T-helper 1 cell treated with Interleukin-12 subunit alpha and Interleukin-12 subunit beta and Interleukin-4 antibody, amounts not matched to agents 30 μg/mL and 1 μg/mL, for 36 hours (primary cell): ENCODE measurements around the gene PALD1.

Source experiments
- H3K27ac Mint-ChIP-seq: one replicate; pipeline ENCODE4 v1.8.0; 2021; ENCODE audit warnings: mild to moderate bottlenecking, mixed read lengths
- H3K27me3 Mint-ChIP-seq: one replicate; pipeline ENCODE4 v1.8.0; 2021; ENCODE audit warnings: low read depth, mixed read lengths
- H3K36me3 Mint-ChIP-seq: one replicate; pipeline ENCODE4 v1.8.0; 2021; ENCODE audit warnings: low read depth, mixed read lengths
- H3K4me1 Mint-ChIP-seq: one replicate; pipeline ENCODE4 v1.8.0; 2021; ENCODE audit warnings: low read depth, mixed read lengths
- H3K4me3 Mint-ChIP-seq: one replicate; pipeline ENCODE4 v1.8.0; 2021; ENCODE audit warnings: mild to moderate bottlenecking, moderate library complexity, mixed read lengths
- H3K9me3 Mint-ChIP-seq: one replicate; pipeline ENCODE4 v1.8.0; 2021; ENCODE audit warnings: mixed read lengths

Gene PALD1

DNA sequence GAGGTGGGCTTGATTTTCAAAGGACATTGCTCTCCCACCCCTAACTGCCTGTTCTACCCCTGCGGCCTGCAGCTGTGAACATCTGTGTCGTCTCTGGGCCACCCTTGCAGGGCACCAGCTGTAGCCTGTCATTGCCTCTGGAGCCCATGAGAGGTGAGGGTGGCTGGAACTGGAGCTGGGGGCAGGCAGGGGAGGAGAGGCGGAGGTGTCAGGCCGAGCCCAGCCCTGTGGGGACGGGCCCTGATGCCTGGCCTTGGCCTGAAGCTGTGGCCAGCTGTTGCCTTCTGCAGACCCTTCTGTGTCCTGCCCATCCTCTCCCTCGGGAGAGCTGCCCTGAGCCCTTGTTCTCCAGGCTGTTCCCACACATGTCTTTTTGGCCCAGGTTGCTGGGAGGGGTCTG lies 44.5 kb downstream of the PALD1 start:
- no peaks in the 10 kb centered on the region for H3K27me3 Mint-ChIP-seq
- H3K4me1 Mint-ChIP-seq = no peaks in the 10 kb centered on the region
- H3K9me3 Mint-ChIP-seq = no peaks in the 10 kb centered on the region
- H3K36me3 Mint-ChIP-seq = no peaks in the 10 kb centered on the region
- no peak overlapping the region for H3K4me3 Mint-ChIP-seq
- no peak overlapping the region for H3K27ac Mint-ChIP-seq

- H3K9me3 Mint-ChIP-seq = no peaks in the 10 kb centered on the region
- H3K27me3 Mint-ChIP-seq = no peaks in the 10 kb centered on the region
- H3K4me3 Mint-ChIP-seq = no peak overlapping the region
- no peaks in the 10 kb centered on the region for H3K4me1 Mint-ChIP-seq
- no peaks in the 10 kb centered on the region for H3K36me3 Mint-ChIP-seq
- no peak overlapping the region for H3K27ac Mint-ChIP-seq
These were observed 45.0 kb downstream of the PALD1 start for GRCh38 chr10:70523549-70523948.

DNA sequence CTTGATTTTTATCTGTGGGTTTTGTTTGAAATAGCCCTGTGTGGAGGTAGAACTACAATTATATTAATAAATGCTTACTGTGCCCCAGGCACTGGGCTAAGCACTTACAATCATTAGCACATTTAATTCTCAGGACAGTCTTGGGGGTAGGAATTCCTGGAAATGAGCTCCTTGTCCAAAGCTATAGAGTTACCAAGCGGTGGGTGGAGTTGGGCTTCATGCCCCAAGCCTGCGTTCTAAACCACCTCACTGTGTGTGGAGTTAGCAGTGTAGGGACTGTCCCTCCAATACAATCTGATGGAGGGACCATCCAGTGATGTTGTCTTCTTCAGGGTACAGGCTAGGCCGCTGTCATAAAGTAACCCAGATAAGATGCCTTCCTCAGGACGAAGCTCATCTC lies 49.7 kb downstream of the PALD1 start:
- Mint-ChIP-seq H3K4me1 (no peaks in the 10 kb centered on the region), H3K27me3 (no peaks in the 10 kb centered on the region), H3K27ac (no peak overlapping the region), H3K9me3 (no peaks in the 10 kb centered on the region), H3K36me3 (no peaks in the 10 kb centered on the region), H3K4me3 (no peak overlapping the region)

GRCh38 chr10:70528741-70529362 lies 50.3 kb downstream of the PALD1 start:
- H3K4me1 Mint-ChIP-seq = no peaks in the 10 kb centered on the region
- H3K9me3 Mint-ChIP-seq = no peaks in the 10 kb centered on the region
- H3K36me3 Mint-ChIP-seq = no peaks in the 10 kb centered on the region
- H3K4me3 Mint-ChIP-seq = no peak overlapping the region
- H3K27ac Mint-ChIP-seq = no peak overlapping the region
- H3K27me3 Mint-ChIP-seq = no peaks in the 10 kb centered on the region

DNA sequence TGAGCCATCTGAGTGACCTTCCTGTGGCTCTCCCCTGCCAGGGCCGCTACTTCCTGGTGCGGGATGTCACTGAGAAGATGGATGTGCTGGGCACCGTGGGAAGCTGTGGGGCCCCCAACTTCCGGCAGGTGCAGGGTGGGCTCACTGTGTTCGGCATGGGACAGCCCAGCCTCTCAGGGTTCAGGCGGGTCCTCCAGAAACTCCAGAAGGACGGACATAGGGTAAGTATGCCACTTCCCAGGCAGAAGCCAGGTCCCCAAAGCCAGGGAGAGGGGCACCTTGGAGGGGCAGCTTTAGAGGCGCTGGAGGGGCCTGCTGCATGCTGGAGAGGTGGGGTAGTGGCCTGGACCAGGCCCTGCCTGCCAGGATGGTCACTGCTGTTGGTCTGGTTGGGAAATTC lies 51.3 kb downstream of the PALD1 start:
- Mint-ChIP-seq H3K4me3 (no peak overlapping the region), H3K4me1 (no peaks in the 10 kb centered on the region), H3K27ac (no peak overlapping the region), H3K27me3 (no peaks in the 10 kb centered on the region), H3K9me3 (no peaks in the 10 kb centered on the region), H3K36me3 (no peaks in the 10 kb centered on the region)

DNA sequence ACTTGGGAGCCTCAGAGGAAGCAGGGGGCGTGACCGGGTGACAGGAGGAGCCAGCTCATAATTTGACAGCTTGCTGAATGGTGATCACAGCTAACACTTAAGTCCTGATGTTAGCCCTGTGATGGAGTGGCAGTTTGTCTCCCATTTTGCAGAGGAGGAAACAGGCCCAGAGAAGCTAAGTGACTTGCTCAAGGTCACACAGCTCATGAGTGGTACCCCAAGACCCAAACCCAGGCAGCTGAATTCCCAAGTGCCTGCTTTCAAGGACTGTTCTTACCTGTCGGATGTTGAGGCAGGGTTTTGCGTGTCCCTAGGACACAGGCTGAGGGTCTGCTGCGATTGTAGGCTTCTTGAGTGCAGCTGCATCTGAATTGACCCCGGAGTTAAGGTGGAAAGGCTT lies 51.7 kb downstream of the PALD1 start:
- H3K27me3 Mint-ChIP-seq = no peaks in the 10 kb centered on the region
- no peak overlapping the region for H3K4me3 Mint-ChIP-seq
- H3K36me3 Mint-ChIP-seq = no peaks in the 10 kb centered on the region
- no peak overlapping the region for H3K27ac Mint-ChIP-seq
- no peaks in the 10 kb centered on the region for H3K9me3 Mint-ChIP-seq
- H3K4me1 Mint-ChIP-seq = no peaks in the 10 kb centered on the region

DNA sequence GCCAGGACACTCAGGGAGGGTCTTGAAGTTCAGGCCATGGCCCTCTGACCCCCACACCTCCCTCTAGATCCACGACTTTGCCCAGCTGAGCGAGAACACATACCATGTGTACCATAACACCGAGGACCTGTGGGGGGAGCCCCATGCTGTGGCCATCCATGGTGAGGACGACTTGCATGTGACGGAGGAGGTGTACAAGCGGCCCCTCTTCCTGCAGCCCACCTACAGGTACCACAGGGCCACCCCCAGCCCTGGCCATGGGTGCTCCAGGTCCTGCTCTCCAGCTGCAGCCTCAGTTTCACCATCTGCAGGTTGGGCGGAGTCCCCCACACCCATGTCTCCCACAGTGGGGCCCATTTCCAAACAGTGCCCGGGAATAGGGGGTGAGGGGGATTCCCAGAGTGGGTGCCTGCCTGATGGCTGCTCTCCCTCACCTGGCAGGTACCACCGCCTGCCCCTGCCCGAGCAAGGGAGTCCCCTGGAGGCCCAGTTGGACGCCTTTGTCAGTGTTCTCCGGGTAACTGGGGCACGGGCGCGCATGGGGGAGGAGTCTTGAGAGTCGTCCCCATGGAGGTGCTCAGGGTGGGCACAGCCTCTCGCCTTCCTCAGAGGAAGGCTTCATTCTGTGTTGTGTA lies 54.1 kb downstream of the PALD1 start:
- Mint-ChIP-seq H3K36me3 (no peaks in the 10 kb centered on the region), H3K4me3 (no peak overlapping the region), H3K27me3 (no peaks in the 10 kb centered on the region), H3K9me3 (no peaks in the 10 kb centered on the region), H3K27ac (no peak overlapping the region), H3K4me1 (no peaks in the 10 kb centered on the region)

- Mint-ChIP-seq H3K27ac (no peak overlapping the region), H3K4me3 (no peak overlapping the region), H3K9me3 (no peaks in the 10 kb centered on the region), H3K27me3 (no peaks in the 10 kb centered on the region), H3K36me3 (no peaks in the 10 kb centered on the region), H3K4me1 (no peaks in the 10 kb centered on the region)
These were observed 54.6 kb downstream of the PALD1 start for GRCh38 chr10:70533189-70533558.

- no peaks in the 10 kb centered on the region for H3K4me1 Mint-ChIP-seq
- no peaks in the 10 kb centered on the region for H3K9me3 Mint-ChIP-seq
- no peaks in the 10 kb centered on the region for H3K27me3 Mint-ChIP-seq
- no peaks in the 10 kb centered on the region for H3K36me3 Mint-ChIP-seq
- no peak overlapping the region for H3K4me3 Mint-ChIP-seq
- H3K27ac Mint-ChIP-seq = no peak overlapping the region
These were observed 55.7 kb downstream of the PALD1 start for GRCh38 chr10:70534281-70534680.

GRCh38 chr10:70535001-70535400 lies 56.4 kb downstream of the PALD1 start:
- no peak overlapping the region for H3K4me3 Mint-ChIP-seq
- no peaks in the 10 kb centered on the region for H3K4me1 Mint-ChIP-seq
- H3K27ac Mint-ChIP-seq = no peak overlapping the region
- H3K36me3 Mint-ChIP-seq = no peaks in the 10 kb centered on the region
- H3K9me3 Mint-ChIP-seq = no peaks in the 10 kb centered on the region
- H3K27me3 Mint-ChIP-seq = no peaks in the 10 kb centered on the region

- H3K27me3 Mint-ChIP-seq = no peaks in the 10 kb centered on the region
These were observed 56.9 kb downstream of the PALD1 start for GRCh38 chr10:70535451-70535850.

GRCh38 chr10:70536196-70536861 lies 57.8 kb downstream of the PALD1 start:
- Mint-ChIP-seq H3K27ac (no peak overlapping the region), H3K36me3 (no peaks in the 10 kb centered on the region), H3K4me3 (no peak overlapping the region), H3K9me3 (no peaks in the 10 kb centered on the region), H3K27me3 (no peaks in the 10 kb centered on the region), H3K4me1 (no peaks in the 10 kb centered on the region)

More at GRCh38 chr10:70535451-70535850, 56.9 kb downstream of the PALD1 start:
- H3K36me3 Mint-ChIP-seq = no peaks in the 10 kb centered on the region
- no peaks in the 10 kb centered on the region for H3K9me3 Mint-ChIP-seq
- no peak overlapping the region for H3K27ac Mint-ChIP-seq
- no peaks in the 10 kb centered on the region for H3K4me1 Mint-ChIP-seq
- no peak overlapping the region for H3K4me3 Mint-ChIP-seq

DNA sequence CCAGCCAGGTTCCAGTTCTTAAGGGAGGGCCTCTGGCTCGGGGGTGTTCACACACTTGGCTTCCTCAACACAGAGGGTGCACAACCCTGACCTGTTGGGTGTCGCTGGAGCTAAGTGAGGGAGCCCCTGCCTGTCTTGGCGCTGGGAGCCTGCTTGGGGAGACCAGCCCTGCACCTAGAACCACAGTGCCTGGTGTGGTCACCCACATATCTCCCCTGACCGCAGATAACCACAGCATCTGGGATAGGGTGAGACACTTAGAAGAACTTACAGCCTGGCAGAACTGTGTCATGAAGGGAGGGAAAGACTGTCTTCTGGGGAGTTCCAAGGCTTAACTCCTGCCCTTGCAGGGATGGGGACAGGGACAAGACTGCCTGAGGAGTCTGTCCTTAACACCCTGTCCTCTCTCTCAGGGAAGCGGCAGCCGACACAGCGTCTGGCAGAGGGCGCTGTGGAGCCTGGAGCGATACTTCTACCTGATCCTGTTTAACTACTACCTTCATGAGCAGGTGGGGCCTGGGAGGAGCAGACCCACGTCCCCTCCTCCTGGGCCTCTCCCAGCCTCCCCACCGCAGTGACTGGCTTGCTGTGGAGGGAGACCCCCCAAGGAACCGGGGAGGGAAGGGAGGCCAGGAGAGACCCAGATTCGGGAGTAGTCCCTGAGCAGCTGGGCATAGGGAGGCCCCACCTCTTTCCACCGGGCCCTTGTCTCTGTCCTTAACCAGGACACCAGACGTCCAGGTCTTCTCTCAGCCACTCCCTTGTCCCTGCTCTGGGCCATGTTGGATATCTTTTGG lies 59.0 kb downstream of the PALD1 start:
- H3K4me1 Mint-ChIP-seq = no peaks in the 10 kb centered on the region
- H3K9me3 Mint-ChIP-seq = no peaks in the 10 kb centered on the region
- H3K4me3 Mint-ChIP-seq = no peak overlapping the region
- H3K27ac Mint-ChIP-seq = no peak overlapping the region
- H3K36me3 Mint-ChIP-seq = no peaks in the 10 kb centered on the region
- no peaks in the 10 kb centered on the region for H3K27me3 Mint-ChIP-seq

DNA sequence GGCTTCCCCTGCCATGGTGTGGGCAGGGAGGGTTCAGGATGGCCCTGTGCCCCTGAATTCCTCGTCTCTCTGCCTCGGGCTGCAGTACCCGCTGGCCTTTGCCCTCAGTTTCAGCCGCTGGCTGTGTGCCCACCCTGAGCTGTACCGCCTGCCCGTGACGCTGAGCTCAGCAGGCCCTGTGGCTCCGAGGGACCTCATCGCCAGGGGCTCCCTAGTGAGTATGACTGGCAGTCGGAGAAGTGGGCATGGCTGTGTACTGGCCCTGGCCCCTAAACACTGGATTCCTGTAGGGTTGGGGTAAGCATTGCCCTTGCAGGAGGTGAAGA lies 59.6 kb downstream of the PALD1 start:
- Mint-ChIP-seq H3K36me3 (no peaks in the 10 kb centered on the region), H3K4me3 (no peak overlapping the region)

More for the DNA sequence above, 59.6 kb downstream of the PALD1 start:
- H3K27me3 Mint-ChIP-seq = no peaks in the 10 kb centered on the region
- no peak overlapping the region for H3K27ac Mint-ChIP-seq
- H3K9me3 Mint-ChIP-seq = no peaks in the 10 kb centered on the region
- H3K4me1 Mint-ChIP-seq = no peaks in the 10 kb centered on the region
